ENCODE measurements around the gene DOK4.
"Not testable (repeated sequence)": the region's sequence is repeated elsewhere in the genome, so short reads cannot be mapped to it uniquely, and the experiment has no call there.

DNA sequence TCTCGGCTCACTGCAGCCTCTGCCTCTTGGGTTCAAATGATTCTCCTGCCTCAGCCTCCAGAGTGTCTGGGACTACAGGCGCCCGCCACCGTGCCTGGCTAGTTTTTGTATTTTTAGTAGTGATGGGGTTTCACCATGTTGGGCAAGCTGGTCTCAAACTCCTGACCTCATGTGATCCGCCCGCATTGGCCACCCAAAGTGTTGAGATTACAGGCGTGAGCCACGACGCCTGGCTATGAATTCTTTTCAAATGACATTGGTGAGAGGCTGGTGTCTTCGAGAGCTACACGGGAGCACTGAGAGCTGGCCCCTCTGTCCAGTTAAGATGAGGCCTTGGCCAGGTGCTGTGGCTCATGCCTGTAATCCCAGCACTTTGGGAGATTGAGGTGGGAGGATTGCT, 13.6 kb upstream of the DOK4 start:
- TF ChIP-seq, protein P1, sequence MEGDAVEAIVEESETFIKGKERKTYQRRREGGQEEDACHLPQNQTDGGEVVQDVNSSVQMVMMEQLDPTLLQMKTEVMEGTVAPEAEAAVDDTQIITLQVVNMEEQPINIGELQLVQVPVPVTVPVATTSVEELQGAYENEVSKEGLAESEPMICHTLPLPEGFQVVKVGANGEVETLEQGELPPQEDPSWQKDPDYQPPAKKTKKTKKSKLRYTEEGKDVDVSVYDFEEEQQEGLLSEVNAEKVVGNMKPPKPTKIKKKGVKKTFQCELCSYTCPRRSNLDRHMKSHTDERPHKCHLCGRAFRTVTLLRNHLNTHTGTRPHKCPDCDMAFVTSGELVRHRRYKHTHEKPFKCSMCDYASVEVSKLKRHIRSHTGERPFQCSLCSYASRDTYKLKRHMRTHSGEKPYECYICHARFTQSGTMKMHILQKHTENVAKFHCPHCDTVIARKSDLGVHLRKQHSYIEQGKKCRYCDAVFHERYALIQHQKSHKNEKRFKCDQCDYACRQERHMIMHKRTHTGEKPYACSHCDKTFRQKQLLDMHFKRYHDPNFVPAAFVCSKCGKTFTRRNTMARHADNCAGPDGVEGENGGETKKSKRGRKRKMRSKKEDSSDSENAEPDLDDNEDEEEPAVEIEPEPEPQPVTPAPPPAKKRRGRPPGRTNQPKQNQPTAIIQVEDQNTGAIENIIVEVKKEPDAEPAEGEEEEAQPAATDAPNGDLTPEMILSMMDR (IDR thresholded peaks at IDR 0.05; ENCODE audit: poor library complexity) = not testable (repeated sequence)
- TF ChIP-seq EZH2 (IDR thresholded peaks at IDR 0.05; ENCODE audit: borderline replicate concordance) = not testable (repeated sequence)

Data from hepatocyte (in vitro differentiated cells).